GM21529 (cell line): ENCODE measurements around the gene SET.
"Not testable (repeated sequence)": the region's sequence is repeated elsewhere in the genome, so short reads cannot be mapped to it uniquely, and the experiment has no call there.

ENCODE experiments used
- ATAC-seq: cut with Tn5 transposase; IDR thresholded peaks from one replicate; pipeline ENCODE4 v1.9.1; 2021; ENCODE audit not compliant: unreplicated experiment

The SET gene, protein sequence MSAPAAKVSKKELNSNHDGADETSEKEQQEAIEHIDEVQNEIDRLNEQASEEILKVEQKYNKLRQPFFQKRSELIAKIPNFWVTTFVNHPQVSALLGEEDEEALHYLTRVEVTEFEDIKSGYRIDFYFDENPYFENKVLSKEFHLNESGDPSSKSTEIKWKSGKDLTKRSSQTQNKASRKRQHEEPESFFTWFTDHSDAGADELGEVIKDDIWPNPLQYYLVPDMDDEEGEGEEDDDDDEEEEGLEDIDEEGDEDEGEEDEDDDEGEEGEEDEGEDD

DNA sequence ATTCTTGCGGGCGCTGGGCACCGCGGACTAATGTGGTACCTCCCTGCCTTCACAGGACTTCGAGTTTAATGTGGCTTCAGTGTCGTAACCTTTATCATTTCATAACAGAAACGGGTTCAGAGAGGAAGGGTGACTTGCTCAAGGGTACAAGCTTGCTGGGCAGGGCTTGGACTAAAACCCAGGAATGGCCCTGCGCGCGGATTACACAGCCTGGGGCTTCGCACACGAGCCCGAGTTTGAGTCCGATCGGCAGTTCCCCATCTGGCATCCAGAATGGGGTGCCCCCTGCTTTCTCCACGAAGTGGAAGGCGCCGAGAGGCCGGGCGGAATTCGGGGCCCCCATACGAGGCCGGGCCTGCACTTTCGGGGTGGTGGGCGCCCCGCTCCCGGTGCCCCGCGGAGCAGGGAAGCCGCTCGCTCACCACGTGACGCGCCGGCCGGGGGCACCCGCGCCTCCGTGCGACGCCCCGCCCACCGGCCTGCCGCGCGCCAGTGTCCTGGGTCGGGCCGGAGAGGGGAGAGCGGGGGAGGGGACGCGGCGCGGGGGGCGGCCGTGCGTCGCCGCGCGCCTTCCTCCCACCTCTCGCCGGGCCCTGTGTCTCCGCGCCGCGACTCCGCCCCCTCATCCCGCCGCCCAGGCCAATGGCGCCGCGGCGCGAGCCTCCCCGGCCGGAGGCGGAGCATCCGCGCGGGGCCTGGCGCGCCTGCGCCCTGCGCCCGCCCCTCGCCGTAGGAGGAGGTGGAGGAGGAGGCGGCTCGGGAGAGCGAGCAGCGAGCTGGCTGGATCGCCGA is at the start of gene SET:
SET (plus strand) TSS at position 722 of the 792 bp plus-strand sequence. CDS start 361 bp downstream, outside the sequence.
- ATAC-seq, result peak; percentile 62

- no peak for ATAC-seq
These were observed 48.4 kb upstream of the SET start for GRCh38 chr9:128640603-128641002.

DNA sequence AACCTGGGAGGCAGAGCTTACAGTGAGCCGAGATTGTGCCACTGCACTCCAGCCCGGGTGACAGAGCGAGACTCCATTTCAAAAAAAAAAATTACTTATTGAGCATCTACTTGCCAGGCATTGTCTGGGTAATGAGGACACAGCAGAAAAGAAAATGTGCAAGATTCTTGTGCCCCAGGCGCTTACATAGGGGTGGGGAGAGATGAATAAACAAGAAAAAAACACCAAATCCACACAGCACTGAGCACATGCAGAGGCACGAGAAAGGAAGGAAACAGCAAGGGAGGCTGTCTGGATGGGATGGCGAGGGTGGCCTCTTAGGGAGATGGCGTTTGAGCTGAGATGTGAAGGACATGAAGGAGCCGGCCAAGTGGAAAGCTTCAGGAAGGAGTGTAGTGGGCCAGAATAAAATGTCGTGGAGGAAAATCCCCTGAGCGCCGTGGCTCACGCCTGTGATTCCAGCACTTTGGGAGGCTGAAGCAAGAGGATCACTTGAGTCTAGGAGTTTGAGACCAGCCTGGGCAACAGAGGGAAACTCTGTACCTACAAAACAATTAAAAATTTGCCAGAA is 46.3 kb upstream of the SET start:
- no peak for ATAC-seq

DNA sequence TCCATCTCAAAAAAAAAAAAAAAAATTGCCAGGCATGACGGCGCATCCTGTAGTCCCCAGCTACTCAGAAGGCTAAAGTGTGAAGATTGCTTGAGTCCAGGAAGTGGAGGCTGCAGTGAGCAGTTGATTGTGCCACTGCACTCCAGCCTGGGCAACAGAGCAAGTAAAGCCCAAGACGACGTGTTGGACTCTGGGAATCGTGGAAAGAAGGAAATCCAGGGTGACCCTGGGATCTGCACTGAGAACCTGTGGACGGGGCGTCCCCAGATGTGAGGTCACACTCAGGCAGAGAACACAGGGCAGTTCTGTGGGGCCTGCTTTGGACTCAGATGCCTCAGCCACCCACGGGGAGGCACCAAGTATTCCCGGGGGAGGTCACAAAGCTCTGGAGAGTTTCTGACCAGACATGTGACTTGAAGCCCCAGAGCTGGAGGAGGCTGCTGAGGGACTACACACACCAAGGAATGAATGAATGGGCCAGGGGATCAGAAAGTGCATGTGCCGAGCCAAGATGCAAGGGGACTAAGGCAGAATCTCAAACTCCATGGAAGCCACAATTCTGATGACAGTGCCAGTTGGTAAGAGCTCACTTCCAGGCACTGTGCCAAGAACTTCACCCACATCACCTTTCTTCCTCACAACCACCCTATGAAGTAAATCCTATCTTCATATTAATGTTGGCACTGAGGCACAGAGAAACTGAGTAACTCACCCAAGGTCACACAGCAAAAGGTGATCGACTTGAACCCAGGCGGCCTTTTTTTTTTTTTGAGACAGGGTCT is 45.3 kb upstream of the SET start:
- ATAC-seq, result peak; percentile 62

GRCh38 chr9:128648206-128648605 is 40.8 kb upstream of the SET start:
- not testable (repeated sequence) for ATAC-seq

DNA sequence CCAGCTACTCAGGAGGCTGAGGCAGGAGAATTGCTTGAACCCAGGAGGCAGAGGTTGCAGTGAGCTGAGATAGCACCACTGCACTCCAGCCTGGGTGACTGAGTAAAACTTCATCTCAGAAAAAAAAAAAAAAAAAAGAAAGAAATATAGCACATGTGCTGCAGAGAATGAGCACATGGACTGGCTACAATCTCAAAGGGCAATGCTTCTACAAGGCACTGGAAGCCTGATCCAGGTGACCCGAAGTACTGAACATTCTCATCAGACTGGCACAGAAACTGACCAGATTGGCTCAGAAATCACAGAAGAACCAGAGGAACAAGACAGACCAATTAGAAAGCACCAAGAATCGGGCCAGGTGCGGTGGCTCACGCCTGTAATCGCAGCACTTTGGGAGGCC is 37.2 kb upstream of the SET start:
- no peak for ATAC-seq

- no peak for ATAC-seq
These were observed 35.1 kb upstream of the SET start for GRCh38 chr9:128653908-128654307.

DNA sequence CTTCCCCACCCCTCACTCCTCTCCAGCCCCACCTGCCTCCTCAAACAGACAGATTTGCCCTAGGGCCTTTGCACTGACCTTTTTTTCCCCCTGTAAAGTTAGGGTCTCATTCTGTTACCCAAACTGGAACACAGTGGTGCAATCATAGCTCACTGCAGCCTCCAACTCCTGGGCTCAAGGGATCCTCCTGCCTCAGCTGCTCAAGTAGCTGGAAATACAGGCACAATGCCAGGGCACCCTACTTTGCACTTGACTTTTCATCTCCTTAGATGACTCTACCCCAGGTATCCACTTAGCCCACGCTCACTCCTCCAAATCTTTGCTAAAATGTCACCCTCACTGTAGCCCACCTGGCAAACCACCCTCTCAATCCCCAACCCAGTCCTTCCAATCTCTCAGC is 34.5 kb upstream of the SET start:
- no peak for ATAC-seq

GRCh38 chr9:128656416-128657343 is 32.3 kb upstream of the SET start, which contains the start of gene DYNC2I2:
Gene DYNC2I2 (minus strand): TSS chr9:128656847. CDS start chr9:128656726, 121 bp downstream.
- ATAC-seq, result peak; percentile 65

DNA sequence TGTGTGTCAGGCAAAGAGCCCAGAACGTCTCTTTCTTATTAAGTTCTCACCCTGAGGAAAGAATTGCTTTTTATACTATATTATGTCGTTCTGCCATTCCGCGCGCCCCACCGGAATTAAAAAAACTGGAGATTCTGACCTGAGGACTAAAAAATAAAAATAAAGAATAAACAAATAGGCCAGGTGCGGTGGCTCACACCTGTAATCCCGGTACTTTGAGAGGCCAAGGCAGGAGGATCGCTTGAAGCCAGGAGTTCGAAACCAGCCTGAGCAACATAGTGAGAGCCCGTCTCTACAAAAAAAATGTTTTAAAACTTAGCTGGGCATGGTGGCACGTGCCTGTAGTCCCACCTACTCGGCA is 31.7 kb upstream of the SET start:
- ATAC-seq, result no peak

DNA sequence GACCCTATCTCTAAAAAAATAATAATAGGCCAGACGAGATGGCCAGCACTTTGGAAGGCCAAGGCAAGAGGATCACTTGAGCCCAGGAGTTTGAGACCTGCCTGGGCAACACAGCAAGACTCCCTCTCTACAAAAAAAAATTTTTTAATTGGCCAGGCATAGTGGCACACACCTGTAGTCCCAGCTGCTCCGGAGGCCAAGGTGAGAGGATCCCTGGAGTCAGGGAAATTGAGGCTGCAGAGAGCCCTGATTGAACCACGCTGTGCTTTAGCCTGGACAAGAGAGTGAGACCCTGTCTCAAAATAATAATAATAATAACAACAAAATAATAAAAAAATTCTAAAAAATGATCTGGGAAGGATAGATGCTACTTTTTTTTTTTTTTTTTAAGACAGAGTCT is 31.2 kb upstream of the SET start:
- ATAC-seq, result no peak

- ATAC-seq, result not testable (repeated sequence)
These were observed 22.5 kb upstream of the SET start for GRCh38 chr9:128666481-128666941.

DNA sequence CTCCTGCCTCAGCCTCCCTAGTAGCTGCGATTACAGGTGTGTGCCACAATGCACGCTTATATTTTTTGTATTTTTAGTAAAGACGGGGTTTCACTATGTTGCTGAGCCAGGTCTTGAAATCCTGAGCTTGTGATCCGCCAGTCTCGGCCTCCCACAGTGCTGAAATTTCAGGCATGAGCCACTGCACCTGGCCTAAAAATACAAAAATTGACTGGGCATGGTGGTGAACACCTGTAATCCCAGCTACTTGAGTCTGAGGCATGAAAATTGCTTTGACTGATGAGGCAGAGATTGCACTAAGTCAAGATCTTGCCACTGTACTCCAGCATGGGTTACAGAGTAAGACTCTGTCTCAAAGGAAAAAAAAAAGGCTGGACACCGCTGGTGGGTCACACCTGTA is 19.2 kb upstream of the SET start:
- ATAC-seq, result no peak

- no peak for ATAC-seq
These were observed 13.6 kb upstream of the SET start for GRCh38 chr9:128675382-128675781.

GRCh38 chr9:128677794-128678193 is 11.2 kb upstream of the SET start:
- no peak for ATAC-seq

DNA sequence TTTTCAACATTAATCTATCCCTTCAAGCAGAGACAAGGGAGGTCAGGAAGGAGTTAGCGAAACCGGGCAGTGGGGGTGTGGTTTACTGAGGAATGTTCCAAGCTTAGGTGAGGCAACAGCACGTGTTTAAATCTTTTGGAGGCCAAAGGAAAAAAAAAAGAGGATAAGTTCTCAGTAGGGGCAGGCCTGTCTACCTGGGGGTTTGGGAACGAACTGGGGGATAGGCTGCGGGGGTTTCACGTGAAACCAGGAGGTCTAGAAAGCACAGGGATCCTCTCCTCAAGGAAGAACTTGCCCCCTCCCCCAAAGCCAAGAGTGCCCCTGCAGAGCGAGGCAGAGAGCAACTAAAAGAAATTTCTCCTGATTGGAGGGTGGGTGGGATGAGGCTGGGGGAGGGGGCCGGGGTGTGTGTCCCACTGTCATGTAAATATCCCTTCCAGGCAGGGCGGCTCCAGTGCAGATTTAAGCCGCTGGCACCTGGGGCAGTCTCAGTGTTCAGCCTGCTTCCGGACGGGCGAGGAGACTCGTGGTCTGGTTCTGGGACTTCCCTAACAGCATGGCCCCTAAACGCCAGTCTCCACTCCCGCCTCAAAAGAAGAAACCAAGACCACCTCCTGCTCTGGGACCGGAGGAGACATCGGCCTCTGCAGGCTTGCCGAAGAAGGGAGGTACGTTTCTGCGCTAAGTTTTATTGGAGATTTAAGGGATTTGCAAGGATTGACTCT is 5.5 kb upstream of the SET start:
- no peak for ATAC-seq

DNA sequence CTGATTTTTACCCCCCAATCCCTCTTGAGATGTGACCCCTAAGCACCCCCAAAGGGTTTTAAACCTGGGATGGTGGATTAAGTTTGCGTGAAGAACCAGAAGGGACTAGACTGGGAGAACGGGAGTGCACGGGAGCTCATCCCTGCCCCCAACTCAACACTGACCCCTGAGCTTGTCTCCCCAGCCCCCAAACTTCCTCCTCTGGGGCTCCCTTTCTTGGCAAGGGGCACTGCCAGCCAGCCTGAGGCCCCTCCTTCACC is 5.0 kb upstream of the SET start:
- no peak for ATAC-seq

DNA sequence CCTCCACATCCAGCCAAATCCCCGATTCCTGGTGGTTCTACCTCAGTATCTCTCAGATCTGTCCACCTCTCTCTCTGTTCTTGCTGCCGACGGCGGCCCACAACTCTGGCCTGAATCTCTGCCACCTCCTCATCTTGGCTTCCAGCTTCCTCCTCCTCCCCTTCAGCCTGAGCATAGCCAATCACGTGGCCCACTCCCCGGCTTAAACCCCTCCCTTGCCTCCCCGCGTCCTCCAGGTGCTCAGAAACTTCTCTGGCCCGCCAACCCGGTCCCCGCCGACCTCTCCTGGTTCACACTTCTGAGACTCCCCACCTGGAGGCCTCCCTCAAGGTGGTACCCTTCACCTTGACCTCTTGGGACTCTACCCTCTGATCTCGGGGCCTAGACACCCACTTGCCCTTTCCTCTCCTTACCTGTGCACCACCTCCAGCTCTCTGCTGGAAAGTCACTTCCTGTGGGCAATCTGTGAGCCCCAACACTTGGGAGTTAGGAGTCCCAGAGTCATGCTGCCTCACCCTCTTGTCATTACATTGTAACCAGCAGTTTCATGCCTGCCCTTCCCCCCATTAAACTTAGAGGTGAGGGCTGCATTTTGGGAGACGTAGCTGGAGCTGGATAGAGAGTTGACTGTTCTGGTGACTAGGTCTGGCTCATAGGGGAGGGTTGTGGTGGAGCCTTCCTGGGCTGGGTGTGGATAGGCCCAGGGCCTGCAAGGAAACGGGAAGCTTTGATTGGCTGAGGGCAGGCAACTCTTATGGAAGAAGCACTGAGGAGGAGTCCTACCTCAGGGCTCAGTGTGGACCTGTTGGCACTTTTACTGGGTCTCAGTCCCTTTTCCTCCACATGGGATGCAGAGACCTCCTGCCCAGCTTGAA is 4.5 kb upstream of the SET start:
- ATAC-seq, result peak; percentile 37
